ENCODE data around the gene OR6C3.
"Not testable (repeated sequence)": the region's sequence is repeated elsewhere in the genome, so short reads cannot be mapped to it uniquely, and the experiment has no call there.

The OR6C3 gene

GRCh38 chr12:55330446-55330845 is at the start of gene OR6C3:
TSS of gene OR6C3 (plus strand) at chr12:55330746. CDS start at chr12:55331701, 955 bp downstream.
- in situ Hi-C loops (cut with MboI; ENCODE audit: low sequenced_read_pairs) = no loop called here
- Histone ChIP-seq H3K9me3 (no peaks in the 10 kb centered on the region), H3K4me3 (no peak within 1 kb of the TSS), H3K4me1 (no peaks in the 10 kb centered on the region), H3K27me3 (ENCODE audit: low read depth) (no peaks in the 10 kb centered on the region), H3K36me3 (replicated peaks) (no peaks in the 10 kb centered on the region)
- no peak for DNase-seq (ENCODE audit: low spot score in 2 of 2)

GRCh38 chr12:55280991-55281390 is 49.6 kb upstream of the OR6C3 start:
- H3K36me3 ChIP-seq (replicated peaks) = no peaks in the 10 kb centered on the region
- no peaks in the 10 kb centered on the region for H3K27me3 ChIP-seq (ENCODE audit: low read depth)
- no peak for DNase-seq (ENCODE audit: low spot score in 2 of 2)
- in situ Hi-C loops (cut with MboI; ENCODE audit: low sequenced_read_pairs) = no loop called here
- no peaks in the 10 kb centered on the region for H3K9me3 ChIP-seq
- H3K4me1 ChIP-seq = no peaks in the 10 kb centered on the region
- no peak overlapping the region for H3K4me3 ChIP-seq

GRCh38 chr12:55289999-55290398 is 40.5 kb upstream of the OR6C3 start:
- Histone ChIP-seq H3K27me3 (ENCODE audit: low read depth) (no peaks in the 10 kb centered on the region), H3K36me3 (replicated peaks) (no peaks in the 10 kb centered on the region), H3K4me1 (no peaks in the 10 kb centered on the region), H3K4me3 (no peak overlapping the region), H3K9me3 (no peaks in the 10 kb centered on the region)
- in situ Hi-C loops (cut with MboI; ENCODE audit: low sequenced_read_pairs) = no loop called here
- DNase-seq (ENCODE audit: low spot score in 2 of 2) = no peak

GRCh38 chr12:55296469-55296868 is 34.1 kb upstream of the OR6C3 start, which contains the start of gene OR6C6:
TSS of gene OR6C6 (minus strand) at chr12:55296569. CDS start at chr12:55295232, 1,337 bp downstream.
- Histone ChIP-seq H3K4me1 (no peaks in the 10 kb centered on the region), H3K27me3 (ENCODE audit: low read depth) (0 out of 2 replicates have a peak, but pooled peaks cover 2% of the 10 kb centered on the region), H3K9me3 (no peaks in the 10 kb centered on the region), H3K4me3 (no peak within 1 kb of the TSS), H3K36me3 (replicated peaks) (no peaks in the 10 kb centered on the region)
- in situ Hi-C loops (cut with MboI; ENCODE audit: low sequenced_read_pairs) = no loop called here
- DNase-seq (ENCODE audit: low spot score in 2 of 2) = no peak

- no peaks in the 10 kb centered on the region for H3K4me1 ChIP-seq
- no peaks in the 10 kb centered on the region for H3K27me3 ChIP-seq (ENCODE audit: low read depth)
- DNase-seq (ENCODE audit: low spot score in 2 of 2) = no peak
- no peaks in the 10 kb centered on the region for H3K9me3 ChIP-seq
- no peak within 1 kb of the TSS for H3K4me3 ChIP-seq
- in situ Hi-C loops (cut with MboI; ENCODE audit: low sequenced_read_pairs) = no loop called here
- H3K36me3 ChIP-seq (replicated peaks) = no peaks in the 10 kb centered on the region
These were observed 16.5 kb upstream of the OR6C3 start, which contains the start of gene OR6C1 for GRCh38 chr12:55314043-55314442. TSS of gene OR6C1 (plus strand) at chr12:55314343. CDS start at chr12:55320600, 6,257 bp downstream.

DNA sequence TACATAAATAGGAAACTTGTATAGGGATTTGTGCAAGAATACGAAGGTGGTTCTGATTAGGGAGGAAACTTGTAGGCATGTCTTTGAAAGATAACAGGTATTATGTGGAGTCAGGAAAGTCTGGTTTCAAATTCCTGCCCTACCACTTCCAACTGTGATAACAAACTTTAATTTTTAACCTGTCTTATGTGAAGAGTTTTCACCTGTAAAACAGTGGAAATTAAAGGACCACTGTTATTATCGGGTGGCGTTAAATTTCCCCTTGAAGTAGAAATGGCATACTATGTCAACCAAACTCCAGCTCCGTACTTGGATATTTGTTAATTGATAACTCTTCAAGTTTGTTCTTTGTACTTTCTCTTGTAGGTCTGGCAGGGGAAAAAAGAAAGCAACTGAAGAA is 10.3 kb upstream of the OR6C3 start:
- in situ Hi-C loops (cut with MboI; ENCODE audit: low sequenced_read_pairs) = no loop called here
- H3K4me3 ChIP-seq = no peak overlapping the region
- no peaks in the 10 kb centered on the region for H3K4me1 ChIP-seq
- no peaks in the 10 kb centered on the region for H3K27me3 ChIP-seq (ENCODE audit: low read depth)
- no peaks in the 10 kb centered on the region for H3K9me3 ChIP-seq
- no peak for DNase-seq (ENCODE audit: low spot score in 2 of 2)
- no peaks in the 10 kb centered on the region for H3K36me3 ChIP-seq (replicated peaks)

DNA sequence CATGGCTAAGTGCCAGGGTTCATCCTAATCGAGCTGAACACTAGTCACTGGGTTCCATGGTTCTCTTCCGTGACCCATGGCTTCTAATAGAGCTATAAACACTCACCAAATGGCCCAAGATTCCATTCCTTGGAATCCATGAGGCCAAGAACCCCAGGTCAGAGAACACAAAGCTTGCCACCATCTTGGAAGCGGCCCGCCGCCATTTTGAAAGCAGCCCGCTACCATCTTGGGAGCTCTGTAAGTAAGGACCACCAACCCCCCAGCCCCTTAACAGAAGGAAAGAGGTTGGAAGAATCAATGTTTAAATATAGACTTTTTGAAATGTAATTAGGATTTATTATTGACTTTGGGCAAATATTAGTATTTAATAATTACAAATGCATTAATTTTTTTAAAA is 4.7 kb upstream of the OR6C3 start:
- H3K4me3 ChIP-seq; H3K27me3 ChIP-seq (ENCODE audit: low read depth); H3K4me1 ChIP-seq; in situ Hi-C loops (cut with MboI; ENCODE audit: low sequenced_read_pairs); DNase-seq (ENCODE audit: low spot score in 2 of 2); H3K9me3 ChIP-seq; H3K36me3 ChIP-seq (replicated peaks): not testable (repeated sequence)

DNA sequence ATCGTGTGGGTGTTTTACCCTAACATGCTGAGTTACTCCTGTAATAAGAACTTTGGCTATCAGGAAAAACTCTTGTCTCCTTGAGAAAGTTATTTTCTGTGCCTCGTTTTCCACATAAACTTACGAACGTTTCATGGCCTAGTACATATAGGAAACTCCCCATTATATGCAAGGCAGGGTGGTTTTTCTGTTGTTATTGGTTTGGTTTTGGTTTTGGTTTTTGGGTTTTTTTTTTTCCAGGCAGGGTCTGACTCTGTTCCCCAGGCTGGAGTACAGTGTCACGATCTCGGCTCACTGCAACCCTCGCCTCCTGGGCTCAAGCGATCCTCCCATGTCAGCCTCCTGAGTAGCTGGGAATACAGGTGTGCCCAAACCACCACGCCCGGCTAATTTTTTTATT is 5.5 kb downstream of the OR6C3 start:
- H3K27me3 ChIP-seq (ENCODE audit: low read depth) = no peaks in the 10 kb centered on the region
- no peak for DNase-seq (ENCODE audit: low spot score in 2 of 2)
- no peak overlapping the region for H3K4me3 ChIP-seq
- H3K36me3 ChIP-seq (replicated peaks) = no peaks in the 10 kb centered on the region
- in situ Hi-C loops (cut with MboI; ENCODE audit: low sequenced_read_pairs) = no loop called here
- no peaks in the 10 kb centered on the region for H3K4me1 ChIP-seq
- H3K9me3 ChIP-seq = no peaks in the 10 kb centered on the region

DNA sequence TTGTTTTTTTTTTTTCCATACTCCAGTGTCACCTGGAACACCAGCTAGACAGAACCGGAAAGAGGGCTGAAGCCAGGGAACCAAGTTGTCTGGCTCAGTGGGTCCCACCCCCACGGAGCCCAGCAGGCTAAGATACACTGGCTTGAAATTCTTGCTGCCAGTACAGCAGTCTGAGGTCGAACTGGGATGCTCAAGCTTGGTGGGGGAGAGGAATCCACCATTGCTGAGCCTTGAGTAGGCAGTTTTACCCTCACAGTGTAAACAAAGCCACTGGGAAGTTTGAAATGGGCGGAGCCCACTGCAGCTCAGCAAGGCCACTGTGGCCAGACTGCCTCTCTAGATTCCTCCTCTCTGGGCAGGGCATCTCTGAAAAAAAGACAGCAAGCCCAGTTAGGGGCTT is 24.8 kb downstream of the OR6C3 start:
- in situ Hi-C loops (cut with MboI; ENCODE audit: low sequenced_read_pairs); H3K36me3 ChIP-seq (replicated peaks): not testable (repeated sequence)

GRCh38 chr12:55362675-55363074 is 32.1 kb downstream of the OR6C3 start, which contains the start of gene OR6C75:
TSS of gene OR6C75 (plus strand) at chr12:55362975. CDS start at chr12:55365111, 2,136 bp downstream.
- Histone ChIP-seq H3K9me3 (no peaks in the 10 kb centered on the region), H3K4me3 (no peak within 1 kb of the TSS), H3K4me1 (no peaks in the 10 kb centered on the region), H3K27me3 (ENCODE audit: low read depth) (no peaks in the 10 kb centered on the region), H3K36me3 (replicated peaks) (no peaks in the 10 kb centered on the region)
- in situ Hi-C loops (cut with MboI; ENCODE audit: low sequenced_read_pairs) = no loop called here
- DNase-seq (ENCODE audit: low spot score in 2 of 2) = no peak

More for the DNA sequence above, 24.8 kb downstream of the OR6C3 start:
- DNase-seq (ENCODE audit: low spot score in 2 of 2); H3K4me3 ChIP-seq; H3K4me1 ChIP-seq; H3K9me3 ChIP-seq; H3K27me3 ChIP-seq (ENCODE audit: low read depth): not testable (repeated sequence)

GRCh38 chr12:55365086-55365485 is 34.5 kb downstream of the OR6C3 start:
- no peak overlapping the region for H3K4me3 ChIP-seq
- in situ Hi-C loops (cut with MboI; ENCODE audit: low sequenced_read_pairs) = no loop called here
- no peaks in the 10 kb centered on the region for H3K4me1 ChIP-seq
- H3K27me3 ChIP-seq (ENCODE audit: low read depth) = no peaks in the 10 kb centered on the region
- no peaks in the 10 kb centered on the region for H3K9me3 ChIP-seq
- no peaks in the 10 kb centered on the region for H3K36me3 ChIP-seq (replicated peaks)
- no peak for DNase-seq (ENCODE audit: low spot score in 2 of 2)

- H3K36me3 ChIP-seq (replicated peaks) = no peaks in the 10 kb centered on the region
- H3K4me1 ChIP-seq = no peaks in the 10 kb centered on the region
- in situ Hi-C loops (cut with MboI; ENCODE audit: low sequenced_read_pairs) = no loop called here
- H3K27me3 ChIP-seq (ENCODE audit: low read depth) = no peaks in the 10 kb centered on the region; the same call in 1 of the 2 replicates
- H3K4me3 ChIP-seq = no peak overlapping the region
- H3K9me3 ChIP-seq = no peaks in the 10 kb centered on the region
- no peak for DNase-seq (ENCODE audit: low spot score in 2 of 2)
These were observed 42.0 kb downstream of the OR6C3 start for GRCh38 chr12:55372521-55372920.
